ENCODE data around the gene SMIM24. TPM values are rescaled to one million over a fixed set of nuclear protein-coding genes. Genes with fewer than 3 reads are reported as not detected.
"Not testable (repeated sequence)": the region's sequence is repeated elsewhere in the genome, so short reads cannot be mapped to it uniquely, and the experiment has no call there.

Gene SMIM24
- total RNA-seq, 2 donors from 2014 or later, result 0.62 to 0.88 TPM

DNA sequence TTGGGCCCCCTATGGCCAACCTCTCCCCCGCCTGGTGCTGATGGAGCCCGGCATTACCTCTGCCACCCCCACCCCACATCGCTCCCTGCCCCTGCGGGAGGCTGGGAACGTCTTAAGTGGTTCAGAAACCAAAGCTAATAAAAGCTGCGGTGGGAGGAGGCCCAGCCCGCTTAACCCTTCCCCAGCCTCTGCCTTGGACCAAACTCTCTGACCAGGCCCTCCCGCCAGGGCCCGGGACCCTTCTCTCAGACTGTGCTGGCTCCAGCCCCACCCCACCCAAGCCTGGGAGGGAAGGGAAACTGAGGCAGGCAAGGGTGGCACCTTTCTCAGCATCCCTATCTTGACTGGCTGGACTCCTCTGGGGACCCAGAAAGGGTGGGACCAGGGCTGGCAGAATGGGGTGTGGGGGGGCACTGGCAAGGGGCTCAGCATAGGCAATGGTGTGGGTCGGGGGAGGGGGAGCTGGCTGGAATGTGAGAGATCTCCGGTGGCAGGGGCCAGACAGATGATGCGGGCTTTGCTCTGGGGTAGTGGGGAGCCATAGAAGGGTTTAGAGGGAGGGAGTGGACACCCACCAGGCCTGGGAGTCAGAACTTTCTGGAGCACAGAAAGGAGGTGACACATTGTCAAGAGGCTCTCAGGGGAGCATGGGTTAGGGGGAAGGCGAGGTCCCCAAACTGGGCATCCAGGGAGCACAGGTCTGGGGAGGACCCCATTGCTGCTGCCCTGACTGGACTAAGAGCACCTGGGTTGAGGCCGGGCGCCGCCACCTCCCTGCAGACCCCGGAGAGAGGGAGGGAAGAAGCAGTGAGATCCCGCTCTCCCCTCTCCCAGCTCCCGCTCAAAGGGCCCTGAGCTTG is 21.9 kb downstream of the SMIM24 start:
- no peak for ATAC-seq (replicated peaks in 1 of 2)
- DNase-seq, result no peak
- H3K36me3 Mint-ChIP-seq (ENCODE audit: insufficient read depth in 2 of 2), result no peaks in the 10 kb centered on the region
- H3K27ac Mint-ChIP-seq, result no peak overlapping the region
- no peaks in the 10 kb centered on the region for H3K9me3 Mint-ChIP-seq
- H3K4me1 Mint-ChIP-seq (ENCODE audit: low read depth), result no peaks in the 10 kb centered on the region
- H3K27me3 Mint-ChIP-seq (ENCODE audit: low read depth), result no peaks in the 10 kb centered on the region
- no peak overlapping the region for H3K4me3 Mint-ChIP-seq

DNA sequence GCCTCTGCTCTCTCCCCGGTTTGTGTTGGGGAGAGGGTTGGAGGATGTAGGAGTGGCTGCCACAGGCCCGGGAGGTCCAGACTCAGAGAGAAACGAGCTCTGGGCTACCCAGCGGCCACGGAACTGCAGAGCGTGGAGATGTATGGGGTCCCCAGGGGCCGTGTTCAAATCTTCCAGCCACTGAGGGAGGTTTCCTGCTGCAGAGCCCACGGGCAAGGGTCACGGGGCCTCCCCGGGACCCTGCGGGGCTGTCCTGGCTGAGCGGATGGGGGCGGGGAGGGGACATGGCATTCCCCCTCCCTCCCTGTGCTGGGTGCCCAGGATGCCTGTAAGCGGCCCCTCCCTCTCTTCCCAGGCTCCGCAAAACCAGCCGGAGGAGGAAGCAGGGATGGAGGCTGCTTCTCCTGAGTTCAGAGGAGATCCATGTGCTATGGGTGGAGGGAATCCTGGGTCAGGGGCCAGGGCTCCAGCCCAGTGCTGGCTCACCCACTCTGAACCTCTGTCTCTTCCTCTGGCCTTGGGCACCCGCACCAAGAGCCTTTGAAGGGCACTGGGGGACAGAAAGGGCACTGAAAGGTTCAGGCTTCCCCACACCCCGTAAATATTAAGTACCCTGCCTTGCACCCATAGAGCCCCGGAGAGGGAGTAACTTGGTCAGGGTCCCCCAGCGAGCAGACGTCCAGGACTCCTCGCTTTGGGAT is 22.6 kb downstream of the SMIM24 start:
- no peaks in the 10 kb centered on the region for H3K4me1 Mint-ChIP-seq (ENCODE audit: low read depth)

DNA sequence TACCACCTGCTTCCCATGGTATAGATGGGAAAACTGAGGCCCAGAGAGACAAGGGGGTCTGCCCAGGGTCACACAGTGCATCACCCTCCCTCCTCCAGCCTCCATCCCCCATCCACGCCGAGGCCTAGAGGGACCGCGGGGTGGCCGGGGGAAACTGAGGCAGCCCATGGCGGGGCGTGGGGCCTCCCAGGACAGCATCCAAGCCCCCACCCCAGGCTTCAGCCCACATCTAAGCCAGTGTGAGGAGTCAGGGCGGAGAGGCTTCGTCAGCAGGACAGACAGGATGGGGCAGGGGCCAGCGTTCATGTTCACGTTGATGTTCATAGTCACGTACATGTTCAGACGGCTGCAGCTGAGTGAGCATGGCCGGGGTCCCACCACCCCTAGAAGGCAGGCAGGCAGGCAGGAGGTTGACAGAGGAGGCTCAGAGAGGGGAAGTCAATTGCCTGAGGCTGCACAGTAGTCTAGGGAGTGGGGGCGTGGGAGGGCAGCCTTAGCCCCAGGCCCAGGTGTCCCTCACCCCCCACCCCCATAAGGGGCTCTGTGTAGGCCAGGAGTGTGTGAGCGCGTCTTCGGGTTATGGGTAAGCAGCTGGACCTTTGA is 23.3 kb downstream of the SMIM24 start:
- no peaks in the 10 kb centered on the region for H3K4me1 Mint-ChIP-seq (ENCODE audit: low read depth)
- H3K27me3 Mint-ChIP-seq (ENCODE audit: low read depth), result no peaks in the 10 kb centered on the region
- ATAC-seq (replicated peaks in 1 of 2), result peak in 1 of 2 donors; percentile 13
- H3K9me3 Mint-ChIP-seq, result no peaks in the 10 kb centered on the region
- no peak overlapping the region for H3K27ac Mint-ChIP-seq
- peaks cover 2% of the 10 kb centered on the region in 2 donors for H3K36me3 Mint-ChIP-seq (ENCODE audit: insufficient read depth in 2 of 2)
- no peak overlapping the region for H3K4me3 Mint-ChIP-seq
- DNase-seq, result no peak

More for the DNA sequence above, 22.6 kb downstream of the SMIM24 start:
- Mint-ChIP-seq H3K27me3 (ENCODE audit: low read depth) (no peaks in the 10 kb centered on the region), H3K4me3 (no peak overlapping the region), H3K36me3 (ENCODE audit: insufficient read depth in 2 of 2) (peaks cover 0 to 2% of the 10 kb centered on the region in 2 donors), H3K27ac (no peak overlapping the region), H3K9me3 (no peaks in the 10 kb centered on the region)
- DNase-seq, result no peak
- ATAC-seq (replicated peaks in 1 of 2), result peak in 1 of 2 donors; percentile 7

DNA sequence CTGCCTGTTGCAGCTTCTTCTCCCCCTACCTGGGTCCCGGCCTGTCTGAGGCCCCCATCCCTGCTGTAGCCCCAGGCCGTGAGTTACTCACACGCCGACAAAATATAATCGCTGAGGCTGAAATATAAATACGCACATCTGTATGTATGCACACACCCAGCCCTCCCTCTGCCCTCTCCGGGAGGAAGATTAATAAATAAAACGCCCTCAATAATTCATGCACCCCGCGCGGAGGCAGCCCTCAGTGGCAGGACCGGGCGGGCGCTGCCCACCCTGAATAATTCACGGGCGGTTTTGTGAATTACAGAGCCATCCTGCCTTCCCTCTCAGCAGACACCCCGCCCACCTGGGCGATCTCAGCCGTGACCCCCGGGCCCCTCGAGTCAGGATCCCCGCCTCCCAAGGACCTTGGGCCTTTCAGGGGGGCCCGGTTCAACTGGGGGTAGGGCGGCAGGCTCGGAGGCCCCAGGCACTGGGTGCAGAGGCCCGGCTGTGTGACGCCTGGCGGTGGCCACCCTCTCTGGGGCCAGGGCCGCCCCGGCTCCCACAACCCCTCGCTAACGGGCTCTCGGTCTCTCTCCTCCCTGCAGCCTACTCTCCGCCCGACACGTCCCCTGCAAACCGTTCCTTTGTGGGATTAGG is 24.2 kb downstream of the SMIM24 start:
- Mint-ChIP-seq H3K27me3 (ENCODE audit: low read depth) (no peaks in the 10 kb centered on the region), H3K9me3 (no peaks in the 10 kb centered on the region), H3K4me1 (ENCODE audit: low read depth) (no peaks in the 10 kb centered on the region), H3K27ac (no peak overlapping the region), H3K36me3 (ENCODE audit: insufficient read depth in 2 of 2) (peaks cover 2% of the 10 kb centered on the region in 2 donors), H3K4me3 (peak overlapping the region in 1 of 2 donors; percentile 2)
- ATAC-seq (replicated peaks in 1 of 2) (no peak), DNase-seq (no peak)

DNA sequence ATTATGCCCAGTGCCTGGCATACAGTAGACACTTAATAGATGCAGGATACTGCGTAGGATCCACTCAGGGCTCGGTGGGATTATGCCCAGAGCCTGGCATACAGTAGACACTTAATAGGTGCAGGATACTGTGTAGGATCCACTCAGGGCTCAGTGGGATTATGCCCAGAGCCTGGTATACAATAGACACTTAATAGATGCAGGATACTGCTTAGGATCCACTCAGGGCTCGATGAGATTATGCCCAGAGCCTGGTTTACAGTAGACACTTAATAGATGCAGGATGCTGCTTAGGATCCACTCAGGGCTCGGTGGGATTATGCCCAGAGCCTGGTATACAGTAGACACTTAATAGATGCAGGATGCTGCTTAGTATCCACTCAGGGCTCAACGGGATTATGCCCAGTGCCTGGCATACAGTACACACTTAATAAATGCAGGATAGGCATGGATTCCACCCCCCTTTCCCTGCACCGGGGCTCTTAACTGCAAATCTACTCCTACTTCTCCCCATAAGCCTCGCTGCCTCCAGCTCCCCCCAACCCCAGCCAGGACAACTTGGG is 24.9 kb downstream of the SMIM24 start:
- no peak overlapping the region for H3K27ac Mint-ChIP-seq
- peak overlapping the region in 1 of 2 donors; percentile 2 for H3K4me3 Mint-ChIP-seq
- ATAC-seq (replicated peaks in 1 of 2), result no peak
- H3K4me1 Mint-ChIP-seq (ENCODE audit: low read depth), result no peaks in the 10 kb centered on the region
- H3K36me3 Mint-ChIP-seq (ENCODE audit: insufficient read depth in 2 of 2), result peaks cover 2% of the 10 kb centered on the region in 2 donors
- no peak for DNase-seq
- H3K27me3 Mint-ChIP-seq (ENCODE audit: low read depth), result no peaks in the 10 kb centered on the region
- no peaks in the 10 kb centered on the region for H3K9me3 Mint-ChIP-seq

DNA sequence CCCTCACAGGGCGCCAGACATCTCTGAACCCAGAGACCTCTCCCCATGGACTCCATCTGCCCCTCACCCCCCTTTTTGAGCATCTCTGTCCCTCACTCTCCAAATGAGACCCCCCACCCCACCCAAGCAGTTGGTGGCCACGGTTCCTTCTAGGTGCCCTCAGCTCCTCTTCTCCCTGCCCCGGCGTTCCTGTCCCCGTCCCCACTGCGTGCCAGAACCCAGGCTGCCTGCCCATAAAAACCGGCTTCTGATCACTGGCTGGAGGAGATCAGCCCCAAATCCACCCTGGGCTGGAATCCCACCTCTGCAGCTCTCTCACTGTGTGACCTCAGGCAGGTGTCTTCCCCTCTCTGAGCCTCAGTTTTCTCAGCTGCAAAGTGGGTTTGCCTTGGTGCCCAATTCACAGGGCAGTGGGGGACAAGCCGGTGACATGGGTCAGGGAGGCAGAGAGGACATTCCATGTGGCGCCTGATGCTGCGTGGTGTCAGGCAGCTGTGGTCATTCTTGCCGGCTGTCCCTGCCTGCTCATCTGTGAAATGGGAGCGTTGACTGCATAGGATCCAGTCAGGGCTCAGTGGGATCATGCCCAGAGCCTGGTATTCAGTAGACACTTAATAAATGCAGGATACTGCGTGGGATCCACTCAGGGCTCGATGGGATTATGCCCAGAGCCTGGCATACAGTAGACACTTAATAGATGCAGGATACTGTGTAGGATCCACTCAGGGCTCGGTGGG is 25.5 kb downstream of the SMIM24 start:
- peaks cover 2% of the 10 kb centered on the region in 2 donors for H3K36me3 Mint-ChIP-seq (ENCODE audit: insufficient read depth in 2 of 2)
- no peaks in the 10 kb centered on the region for H3K27me3 Mint-ChIP-seq (ENCODE audit: low read depth)
- no peaks in the 10 kb centered on the region for H3K9me3 Mint-ChIP-seq
- no peaks in the 10 kb centered on the region for H3K4me1 Mint-ChIP-seq (ENCODE audit: low read depth)
- H3K4me3 Mint-ChIP-seq, result no peak overlapping the region
- no peak for ATAC-seq (replicated peaks in 1 of 2)
- no peak for DNase-seq
- H3K27ac Mint-ChIP-seq, result no peak overlapping the region

DNA sequence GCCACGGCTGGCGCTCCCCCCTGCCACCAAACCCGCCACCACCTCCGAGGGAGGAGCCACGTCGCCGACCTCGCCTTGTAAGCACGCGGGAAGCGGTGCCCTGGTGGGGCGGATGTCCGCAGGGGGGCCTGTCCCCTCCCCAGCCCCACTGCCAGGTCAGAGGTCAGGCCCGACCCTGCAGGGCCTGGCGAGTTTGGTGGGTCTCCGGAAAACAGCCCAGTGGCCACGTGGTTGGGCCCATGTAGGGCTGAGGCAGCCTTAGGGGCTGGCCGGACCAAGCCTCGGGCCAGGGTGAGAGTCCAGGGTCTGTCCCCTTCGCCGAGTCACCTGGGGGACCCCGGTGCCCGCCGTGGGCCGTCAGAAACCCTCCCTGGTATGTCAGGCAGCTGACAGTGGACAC is 26.5 kb downstream of the SMIM24 start:
- DNase-seq (no peak), ATAC-seq (replicated peaks in 1 of 2) (no peak)
- Mint-ChIP-seq H3K9me3 (no peaks in the 10 kb centered on the region), H3K27ac (no peak overlapping the region), H3K27me3 (ENCODE audit: low read depth) (no peaks in the 10 kb centered on the region), H3K4me1 (ENCODE audit: low read depth) (no peaks in the 10 kb centered on the region), H3K4me3 (no peak overlapping the region), H3K36me3 (ENCODE audit: insufficient read depth in 2 of 2) (peaks cover 2% of the 10 kb centered on the region in 2 donors)

DNA sequence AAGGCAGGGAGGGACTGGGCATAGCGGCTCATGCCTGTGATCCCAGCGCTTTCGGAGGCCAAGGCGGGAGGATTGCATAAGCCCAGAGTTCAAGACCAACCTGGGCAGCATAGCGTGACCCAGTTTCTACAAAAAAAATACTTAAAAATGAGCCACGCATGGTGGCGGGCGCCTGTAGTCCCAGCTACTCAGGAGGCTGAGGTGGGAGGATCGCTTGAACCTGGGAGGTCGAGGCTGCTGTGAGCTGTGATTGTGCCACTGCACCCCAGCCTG is 27.4 kb downstream of the SMIM24 start:
- ATAC-seq (replicated peaks in 1 of 2); H3K27ac Mint-ChIP-seq; H3K9me3 Mint-ChIP-seq; H3K36me3 Mint-ChIP-seq (ENCODE audit: insufficient read depth in 2 of 2); DNase-seq; H3K4me3 Mint-ChIP-seq; H3K27me3 Mint-ChIP-seq (ENCODE audit: low read depth); H3K4me1 Mint-ChIP-seq (ENCODE audit: low read depth): not testable (repeated sequence)

DNA sequence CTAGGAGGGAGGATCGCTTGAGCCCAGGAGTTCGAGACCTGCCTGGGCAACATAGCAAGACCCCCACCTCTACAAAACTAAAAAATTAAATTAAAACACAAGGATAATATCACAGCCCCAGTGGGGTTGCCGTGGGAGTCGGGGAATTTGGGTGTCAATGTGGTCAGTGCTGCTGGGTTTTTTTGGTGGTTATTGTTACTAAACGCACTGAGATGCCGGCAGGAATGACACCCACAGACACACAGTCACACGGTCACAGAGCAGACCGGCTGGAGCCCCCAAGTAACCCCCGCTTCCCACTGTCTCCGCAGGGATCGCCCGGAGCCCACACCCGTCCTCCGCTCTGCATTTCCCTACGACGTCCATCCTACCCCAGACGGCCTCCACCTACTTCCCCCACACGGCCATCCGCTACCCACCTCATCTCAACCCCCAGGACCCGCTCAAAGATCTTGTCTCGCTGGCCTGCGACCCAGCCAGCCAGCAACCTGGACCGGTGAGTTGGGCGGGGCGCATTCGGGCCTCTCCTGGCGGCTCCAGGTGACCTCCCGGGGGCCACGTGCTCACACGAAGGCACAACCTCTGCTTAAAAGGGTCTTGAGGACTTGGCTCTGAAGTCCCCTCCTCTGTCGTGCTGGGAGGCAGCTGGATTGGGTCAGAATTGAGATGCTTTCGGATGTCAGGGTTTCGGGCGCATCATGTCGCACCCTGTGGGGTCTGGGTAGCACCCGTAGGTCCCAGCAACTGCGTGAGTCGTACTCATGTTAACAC is 28.0 kb downstream of the SMIM24 start:
- Mint-ChIP-seq H3K4me3 (no peak overlapping the region), H3K36me3 (ENCODE audit: insufficient read depth in 2 of 2) (peaks cover 2% of the 10 kb centered on the region in 2 donors)
- ATAC-seq (replicated peaks in 1 of 2), result no peak

DNA sequence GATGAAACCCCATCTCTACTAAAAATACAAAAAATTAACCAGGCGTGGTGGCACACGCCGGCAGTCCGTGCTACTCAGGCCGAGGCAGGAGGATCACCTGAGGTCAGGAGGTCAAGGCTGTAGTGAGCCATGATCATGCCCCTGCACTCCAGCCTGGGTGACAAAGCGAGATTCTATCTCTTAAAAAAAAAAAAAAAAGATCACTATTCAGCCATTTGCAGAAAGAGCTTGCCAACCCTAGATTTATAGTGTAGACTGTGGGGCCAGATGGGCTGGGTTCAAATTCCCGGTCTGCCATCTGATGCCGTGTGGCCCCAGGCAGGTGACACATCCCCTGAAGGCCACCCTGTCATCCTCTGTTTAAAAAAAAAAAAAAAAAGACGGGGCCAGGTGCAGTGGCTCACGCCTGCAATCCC is 28.9 kb downstream of the SMIM24 start:
- Mint-ChIP-seq H3K9me3 (no peaks in the 10 kb centered on the region), H3K27ac (no peak overlapping the region), H3K36me3 (ENCODE audit: insufficient read depth in 2 of 2) (peaks cover 2% of the 10 kb centered on the region in 2 donors), H3K4me3 (no peak overlapping the region), H3K4me1 (ENCODE audit: low read depth) (no peaks in the 10 kb centered on the region), H3K27me3 (ENCODE audit: low read depth) (no peaks in the 10 kb centered on the region)
- ATAC-seq (replicated peaks in 1 of 2), result no peak
- DNase-seq, result no peak

More for the DNA sequence above, 28.0 kb downstream of the SMIM24 start:
- no peak for DNase-seq
- Mint-ChIP-seq H3K4me1 (ENCODE audit: low read depth) (no peaks in the 10 kb centered on the region), H3K27ac (no peak overlapping the region), H3K27me3 (ENCODE audit: low read depth) (no peaks in the 10 kb centered on the region), H3K9me3 (no peaks in the 10 kb centered on the region)

DNA sequence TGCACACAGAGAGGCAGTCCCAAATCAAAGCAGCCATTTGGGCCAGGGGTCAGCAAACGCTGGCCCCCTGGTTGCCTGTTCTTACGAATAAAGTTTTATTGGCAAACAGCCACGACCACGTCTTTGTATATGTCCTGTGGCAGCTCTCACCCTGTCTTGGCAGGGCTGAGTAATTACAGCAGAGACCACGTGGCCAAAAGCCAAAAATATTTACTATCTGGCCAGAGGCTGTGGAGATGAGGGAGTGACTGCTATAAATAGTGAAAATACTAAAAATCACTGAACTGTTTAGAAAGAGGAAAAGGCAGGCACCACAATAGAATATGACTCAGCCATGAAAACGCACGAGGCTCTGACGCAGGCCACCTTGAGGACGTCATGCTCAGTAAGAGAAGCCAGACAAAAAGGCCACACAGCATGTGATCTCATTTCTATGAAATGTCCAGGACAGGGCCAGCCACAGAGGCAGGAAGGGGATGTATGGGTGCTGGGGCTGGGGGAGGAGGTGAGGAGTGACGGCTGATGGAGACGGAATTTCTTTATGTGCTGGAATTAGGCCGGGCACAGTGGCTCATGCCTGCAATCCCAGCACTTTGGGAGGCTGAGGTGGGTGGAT is 29.4 kb downstream of the SMIM24 start:
- H3K36me3 Mint-ChIP-seq (ENCODE audit: insufficient read depth in 2 of 2), result peaks cover 2% of the 10 kb centered on the region in 2 donors
- H3K4me3 Mint-ChIP-seq, result no peak overlapping the region
- H3K27me3 Mint-ChIP-seq (ENCODE audit: low read depth), result no peaks in the 10 kb centered on the region
- no peak for DNase-seq
- H3K9me3 Mint-ChIP-seq, result no peaks in the 10 kb centered on the region
- ATAC-seq (replicated peaks in 1 of 2), result peak in 1 of 2 donors; percentile 28
- H3K27ac Mint-ChIP-seq, result no peak overlapping the region
- H3K4me1 Mint-ChIP-seq (ENCODE audit: low read depth), result no peaks in the 10 kb centered on the region

Measured in activated T-cell treated with anti-CD3 and anti-CD28 coated beads, Interleukin-2, amount 50 U/mL, for 72 hours (primary cell).